HG02973 (cell line): ENCODE measurements around the gene KRTAP12-3.
"Not testable (repeated sequence)": the region's sequence is repeated elsewhere in the genome, so short reads cannot be mapped to it uniquely, and the experiment has no call there.

Experiments used
- ATAC-seq: cut with Tn5 transposase; IDR thresholded peaks from one replicate; pipeline ENCODE4 v1.9.1; 2021; ENCODE audit warnings: moderate library complexity; ENCODE audit not compliant: unreplicated experiment

Gene KRTAP12-3

DNA sequence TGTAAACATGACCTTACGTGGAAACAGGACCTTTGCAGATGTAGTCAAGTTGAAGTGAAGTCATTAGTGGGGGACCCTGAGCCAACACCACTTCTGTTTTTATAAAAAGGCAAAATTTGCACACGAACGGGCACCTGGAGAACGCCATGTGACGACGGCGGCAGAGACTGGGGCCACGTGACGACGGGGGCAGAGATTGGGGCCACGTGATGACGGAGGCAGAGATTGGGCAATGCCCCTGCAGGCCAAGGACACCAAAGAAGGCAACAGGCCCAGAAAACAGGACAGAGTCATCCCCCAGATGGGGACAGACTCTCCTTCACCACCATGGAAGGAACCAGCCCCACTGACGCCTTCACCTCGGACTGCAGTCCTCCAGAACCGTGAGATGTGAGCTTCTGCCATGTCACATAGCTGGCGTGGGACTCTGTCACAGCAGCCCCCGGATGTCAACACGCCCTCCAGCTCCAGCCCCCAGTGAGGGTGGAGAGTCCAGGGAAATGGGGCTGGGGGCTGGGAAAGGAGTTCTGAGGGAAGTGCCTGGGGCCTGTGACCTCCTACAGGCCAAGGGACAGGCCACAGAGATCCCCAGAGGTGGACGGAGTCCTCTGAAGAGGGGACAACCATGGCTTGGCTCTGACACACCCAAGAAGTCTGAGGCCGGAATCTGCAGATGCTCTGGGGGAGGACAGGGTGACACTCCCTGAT, 7.3 kb upstream of the KRTAP12-3 start:
- ATAC-seq = no peak

DNA sequence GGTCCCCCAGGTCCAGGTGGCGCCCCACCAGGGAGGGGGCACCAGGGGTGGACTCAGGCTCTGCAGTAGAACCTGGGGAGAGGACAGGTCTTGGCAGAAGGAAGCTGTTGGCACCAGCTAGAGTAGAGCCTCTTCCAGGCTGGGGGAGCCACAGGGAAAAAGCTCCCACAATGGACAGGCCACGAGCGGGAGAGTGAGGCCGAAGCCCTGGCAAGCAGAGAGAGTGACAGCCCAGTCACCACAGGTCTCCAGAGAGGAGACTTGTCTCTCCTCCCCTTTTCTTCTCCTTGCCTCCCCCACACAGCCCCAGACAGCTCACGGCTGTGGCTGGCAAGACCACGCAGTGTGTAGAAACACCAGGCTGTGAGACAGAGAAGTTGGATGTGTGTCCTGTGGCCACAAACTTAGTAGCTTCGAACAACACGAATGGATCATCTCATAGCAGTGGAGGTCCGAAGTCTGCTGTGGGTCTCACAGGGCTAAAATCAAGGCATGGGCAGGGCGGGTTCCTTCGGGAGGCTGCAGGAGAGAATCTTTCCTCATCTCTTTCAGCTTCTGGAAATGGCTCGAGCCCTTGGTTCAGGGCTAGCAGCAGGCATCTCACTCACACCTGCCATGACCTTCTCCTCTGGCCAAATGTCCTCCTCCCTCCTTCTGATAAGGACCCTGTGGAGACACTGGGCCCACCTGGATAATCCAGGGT, 6.6 kb upstream of the KRTAP12-3 start:
- ATAC-seq = no peak

DNA sequence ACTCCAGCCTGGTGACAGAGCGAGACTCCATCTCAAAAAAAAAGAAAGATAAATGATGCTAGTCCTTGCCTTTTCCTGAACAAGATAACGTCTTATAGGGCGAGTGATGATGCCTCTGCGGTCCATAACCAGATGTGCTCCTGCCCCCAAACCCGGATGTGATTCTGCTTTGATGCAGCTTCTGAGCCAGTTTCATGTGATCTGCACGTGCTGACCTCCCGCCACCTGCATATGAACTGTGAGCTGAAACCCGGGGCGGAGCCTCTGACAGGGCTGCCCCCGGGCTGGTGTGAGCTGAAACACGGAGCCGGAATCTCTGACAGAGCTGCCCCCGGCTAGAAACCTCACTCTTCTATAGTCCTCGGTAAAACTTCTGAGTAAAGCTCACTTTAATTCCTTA, 4.6 kb upstream of the KRTAP12-3 start:
- ATAC-seq = no peak

DNA sequence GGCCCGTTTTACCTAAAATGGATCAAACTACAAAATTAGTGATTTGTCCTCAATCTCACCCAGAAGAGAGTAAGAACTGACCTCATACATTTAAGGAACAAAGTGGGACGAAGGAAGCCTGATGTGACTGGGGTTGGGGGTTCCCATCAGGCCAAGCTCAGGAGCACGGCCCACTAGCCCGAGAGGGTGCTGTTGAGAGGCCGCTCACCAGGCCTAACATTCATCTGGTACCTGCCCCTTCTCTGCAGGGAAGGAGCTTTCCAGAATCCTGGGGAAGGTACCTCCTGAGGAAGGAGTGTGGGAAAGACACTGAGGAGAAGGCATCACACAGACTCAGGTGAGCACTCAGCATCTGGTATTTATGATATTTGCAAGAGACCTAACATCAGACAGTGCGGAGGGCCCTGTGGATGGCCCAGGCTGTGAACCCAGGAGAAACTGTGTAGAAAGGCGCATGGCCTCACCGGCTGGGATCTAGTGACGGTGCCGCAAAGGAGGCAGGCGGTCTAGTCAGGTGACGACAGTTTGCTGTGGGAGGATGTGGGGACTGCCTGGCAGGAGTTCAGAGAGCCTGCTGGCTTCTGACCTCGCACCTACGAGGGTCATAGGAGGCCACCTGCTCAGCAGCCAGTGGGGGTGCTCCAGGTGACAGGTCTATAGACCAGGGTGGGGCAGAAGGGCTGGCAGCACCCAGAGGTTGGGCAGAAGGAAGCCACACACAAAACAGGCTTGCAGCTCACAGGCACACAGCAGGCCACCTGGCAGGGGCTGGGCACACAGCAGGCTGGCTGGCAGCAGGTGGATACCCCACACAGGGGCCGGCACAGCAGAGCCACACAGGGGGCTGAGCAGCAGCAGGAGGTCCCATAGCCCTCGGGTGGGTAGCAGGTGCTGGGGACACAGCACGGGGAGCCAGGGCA, 3.8 kb upstream of the KRTAP12-3 start:
- no peak for ATAC-seq

DNA sequence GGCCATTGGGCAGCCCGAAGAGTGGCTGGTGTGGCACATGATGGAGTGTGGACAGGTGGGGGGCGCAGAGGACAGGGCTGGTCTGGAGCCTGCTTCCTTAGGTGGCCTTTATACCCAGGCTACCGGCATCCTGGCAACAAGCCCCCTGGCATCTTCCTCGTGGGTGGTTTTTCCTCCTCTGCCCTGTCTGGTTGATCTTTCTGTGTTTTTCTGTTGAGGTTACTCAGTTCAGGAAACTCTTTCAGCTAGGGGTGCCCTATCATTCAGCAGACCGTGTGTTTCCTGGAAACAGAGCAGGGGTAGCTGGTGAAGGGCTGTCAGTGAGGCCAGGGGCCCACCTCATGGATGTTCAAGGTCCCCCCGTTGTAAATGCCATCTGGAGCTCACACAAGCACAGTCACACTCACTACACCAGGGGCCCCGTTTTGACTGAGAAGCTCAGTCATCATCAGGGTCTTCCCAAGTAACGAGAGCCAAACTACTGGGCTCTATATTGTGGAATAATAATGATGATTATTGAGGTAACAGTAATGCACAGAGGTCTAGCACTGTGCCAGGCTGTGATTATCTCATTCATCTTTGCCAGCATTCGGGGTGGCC, 3.1 kb upstream of the KRTAP12-3 start, which contains the start of gene KRTAP12-4:
TSS of gene KRTAP12-4 (minus strand) at position 84 of the 600 bp plus-strand sequence. CDS start at position 39, 45 bp downstream.
- no peak for ATAC-seq

DNA sequence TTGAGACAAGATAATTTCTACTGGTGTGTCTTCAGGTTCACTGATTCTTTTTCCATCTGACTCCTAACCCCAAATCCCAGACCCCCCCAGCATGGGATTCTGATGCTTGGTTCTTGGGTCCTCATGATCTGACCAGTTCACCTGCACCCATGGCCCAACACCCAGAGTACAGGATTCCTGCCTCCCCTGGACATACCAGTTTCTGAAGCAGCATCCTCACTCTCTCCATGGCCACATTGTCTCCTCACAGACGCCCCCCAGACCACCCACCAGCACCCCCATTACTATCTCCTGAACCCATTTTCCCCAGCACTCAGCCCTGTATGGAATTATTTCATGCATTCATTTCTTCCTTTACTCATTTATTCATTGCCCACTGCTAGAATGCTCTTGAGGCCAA, 864 bp upstream of the KRTAP12-3 start:
- ATAC-seq = no peak

DNA sequence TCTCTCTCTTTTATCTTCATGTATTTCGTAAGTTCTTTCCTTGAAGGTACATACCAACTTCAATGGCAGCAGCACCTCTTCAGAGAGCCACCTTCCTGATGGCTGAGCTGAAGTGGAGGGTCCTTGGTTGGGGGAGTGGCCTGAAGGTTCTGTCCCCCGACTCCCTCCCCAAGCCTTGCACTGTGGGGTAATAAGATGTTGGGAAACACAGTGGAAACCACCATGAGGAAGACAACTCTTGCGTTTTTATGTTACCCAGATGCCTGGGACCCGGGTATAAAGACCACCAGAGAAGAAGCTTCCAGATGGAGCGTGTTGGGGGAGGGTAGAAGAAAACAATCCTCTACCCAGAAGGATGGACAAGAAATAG, 794 bp downstream of the KRTAP12-3 start:
- no peak for ATAC-seq

DNA sequence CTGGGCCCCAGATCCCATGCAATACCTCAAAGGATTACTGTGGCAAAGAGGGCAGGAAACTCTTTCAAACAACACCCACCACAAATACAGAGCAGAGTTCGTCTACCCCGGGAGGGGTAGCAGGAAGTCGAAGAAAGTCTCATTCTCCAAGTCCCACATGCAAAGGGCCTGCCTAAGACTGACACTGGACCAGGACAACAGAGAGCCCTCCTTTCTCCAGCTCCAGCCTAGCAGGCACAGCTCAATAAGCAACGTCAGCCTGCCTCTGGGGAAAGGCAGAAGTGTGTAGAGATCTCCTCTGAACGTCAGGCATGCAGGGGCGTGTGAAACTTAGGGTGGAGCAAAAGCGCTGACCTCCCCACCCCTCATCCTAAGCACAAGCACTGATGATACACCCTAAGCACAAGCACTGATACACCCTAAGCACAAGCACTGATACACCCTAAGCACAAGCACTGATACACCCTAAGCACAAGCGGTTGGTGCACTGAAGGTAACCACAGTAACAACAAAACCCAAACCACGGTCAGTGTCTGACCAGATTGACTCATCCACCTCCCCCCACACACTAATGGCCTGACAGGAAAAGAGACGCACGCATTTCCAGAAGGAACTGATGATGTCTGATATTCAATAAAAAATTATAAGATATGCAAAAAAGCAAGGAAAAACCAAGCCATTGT, 1.3 kb downstream of the KRTAP12-3 start:
- no peak for ATAC-seq

DNA sequence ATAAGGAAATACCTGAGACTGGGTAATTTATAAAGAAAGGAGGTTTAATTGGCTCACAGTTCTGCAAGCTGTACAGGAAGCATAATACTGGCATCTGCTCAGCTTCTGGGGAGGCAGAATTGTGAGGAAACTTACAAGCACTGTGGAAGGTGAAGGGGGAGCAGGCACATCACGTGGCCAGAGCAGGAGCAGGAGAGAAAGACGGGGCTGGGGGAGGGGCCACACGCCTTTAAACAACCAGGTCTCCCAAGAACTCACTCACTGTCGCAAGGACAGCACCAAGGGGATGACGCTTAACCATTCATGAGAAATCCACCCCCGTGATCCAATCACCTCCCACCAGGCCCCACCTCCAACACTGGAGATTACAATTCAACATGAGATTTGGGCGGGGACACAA, 3.8 kb downstream of the KRTAP12-3 start:
- ATAC-seq = not testable (repeated sequence)

DNA sequence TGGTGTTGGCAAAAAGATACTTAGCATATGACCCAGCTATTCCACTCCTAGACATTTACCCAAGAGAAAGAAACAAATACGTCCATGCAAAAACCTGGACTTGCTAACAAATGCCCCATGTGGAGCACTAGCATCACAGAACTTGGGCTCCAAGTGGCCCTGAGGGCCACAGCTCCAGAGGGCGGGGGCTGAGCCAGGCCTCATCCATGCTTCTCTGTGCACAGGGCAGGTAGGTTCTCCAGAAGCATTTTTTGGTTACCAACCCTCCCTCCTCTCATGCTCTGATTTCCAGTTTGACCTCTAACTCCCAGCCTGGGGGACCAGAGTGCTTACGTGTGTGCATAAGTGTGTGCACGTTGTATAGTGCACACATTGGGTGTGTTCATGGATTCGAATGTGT, 7.0 kb downstream of the KRTAP12-3 start:
- no peak for ATAC-seq

DNA sequence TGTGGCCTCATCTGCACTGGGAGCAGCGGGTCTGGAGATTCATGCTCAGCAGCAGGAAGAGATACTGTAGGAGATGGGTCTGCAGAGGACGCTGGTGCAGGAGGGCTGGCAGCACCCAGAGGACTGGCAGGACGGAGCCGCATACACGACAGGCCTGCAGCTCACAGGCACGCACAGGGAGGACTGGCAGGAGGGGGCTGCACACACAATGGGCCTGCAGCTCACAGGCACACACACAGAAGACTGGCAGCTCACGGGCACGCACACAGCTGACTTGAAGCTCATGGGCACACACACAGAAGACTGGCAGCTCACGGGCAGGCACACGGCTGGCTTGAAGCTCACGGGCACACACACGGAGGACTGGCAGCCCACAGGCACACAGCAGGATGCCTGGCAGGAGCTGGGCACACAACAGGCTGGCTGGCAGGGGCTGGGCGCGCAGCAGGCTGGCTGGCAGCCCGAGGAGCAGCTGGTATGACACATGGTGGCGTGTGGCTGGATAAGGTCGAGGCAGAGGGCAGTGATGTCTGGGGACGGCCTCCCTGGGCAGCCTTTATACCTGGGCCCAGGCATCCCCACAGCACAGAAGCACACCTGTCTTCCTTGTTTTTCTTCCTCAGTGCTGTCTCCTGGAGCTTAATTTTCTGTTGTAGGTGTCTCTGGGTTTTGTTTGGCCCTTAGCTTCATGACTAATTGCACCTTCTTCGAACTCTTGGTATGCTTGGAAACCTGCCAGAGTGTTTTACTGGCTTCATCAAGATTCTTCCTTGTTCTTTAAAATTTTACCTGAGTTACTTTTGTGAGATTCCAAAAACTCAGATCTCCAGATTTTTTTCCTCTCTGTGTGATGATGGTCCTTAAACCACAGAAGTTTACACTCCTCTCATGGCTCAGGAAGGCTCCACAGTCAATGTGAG, 8.9 kb downstream of the KRTAP12-3 start, which contains the start of gene KRTAP12-2:
TSS of gene KRTAP12-2 (minus strand) at position 527 of the 920 bp plus-strand sequence. CDS start at position 486, 41 bp downstream.
- ATAC-seq = no peak

DNA sequence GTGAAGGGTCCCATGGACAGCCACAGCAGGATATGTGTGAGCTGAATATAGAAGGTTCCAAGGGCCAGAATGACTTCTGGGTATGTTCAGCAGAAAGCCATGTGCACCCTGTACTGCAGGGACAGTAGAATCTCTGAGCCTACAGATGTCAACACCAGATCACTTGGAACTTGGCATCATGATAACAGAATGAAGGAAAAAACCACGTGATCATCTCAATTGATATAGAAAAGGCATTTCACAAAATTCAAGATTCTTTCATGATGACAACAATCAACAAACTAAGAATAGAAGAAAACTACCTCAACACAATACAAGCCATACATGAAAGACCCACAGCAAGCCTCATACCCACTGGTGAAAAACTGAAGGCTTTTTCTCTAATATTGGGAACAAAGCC, 9.9 kb downstream of the KRTAP12-3 start:
- no peak for ATAC-seq

DNA sequence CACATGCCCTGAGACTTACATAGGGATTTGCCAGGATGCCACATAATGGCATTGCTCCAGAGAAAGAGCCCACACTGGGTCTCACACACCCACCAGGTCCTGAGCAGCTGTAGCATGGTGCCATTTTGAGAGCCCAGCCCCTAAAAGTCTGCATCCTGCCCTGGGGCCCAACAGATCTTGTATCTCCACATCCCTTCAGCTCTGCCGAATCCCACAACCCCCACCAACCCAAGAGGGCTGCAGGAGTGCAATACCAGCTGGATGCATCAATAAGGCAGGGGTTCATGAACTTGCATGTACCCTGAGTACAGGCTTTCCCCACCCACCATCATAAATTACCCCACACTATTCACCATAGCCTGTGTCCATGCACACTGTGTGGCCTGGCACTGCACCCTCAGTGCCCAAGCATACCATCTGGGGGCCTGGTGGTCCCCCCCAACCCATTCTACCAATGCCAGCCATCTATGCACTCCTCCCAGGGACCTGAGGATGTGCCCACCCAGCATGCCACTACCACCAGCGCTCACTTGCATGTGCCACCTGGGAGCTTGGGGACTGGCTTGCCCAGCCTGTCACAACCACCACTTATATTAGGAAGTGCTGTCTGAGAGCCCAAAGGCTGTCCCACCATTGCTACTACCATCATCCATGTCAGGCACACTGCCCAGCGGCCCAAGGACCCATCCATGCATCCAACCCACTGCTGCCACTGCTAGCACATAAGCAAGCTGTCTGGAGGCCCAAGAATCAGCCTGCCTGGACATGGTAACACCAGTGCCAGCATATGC, 13.1 kb downstream of the KRTAP12-3 start:
- no peak for ATAC-seq

DNA sequence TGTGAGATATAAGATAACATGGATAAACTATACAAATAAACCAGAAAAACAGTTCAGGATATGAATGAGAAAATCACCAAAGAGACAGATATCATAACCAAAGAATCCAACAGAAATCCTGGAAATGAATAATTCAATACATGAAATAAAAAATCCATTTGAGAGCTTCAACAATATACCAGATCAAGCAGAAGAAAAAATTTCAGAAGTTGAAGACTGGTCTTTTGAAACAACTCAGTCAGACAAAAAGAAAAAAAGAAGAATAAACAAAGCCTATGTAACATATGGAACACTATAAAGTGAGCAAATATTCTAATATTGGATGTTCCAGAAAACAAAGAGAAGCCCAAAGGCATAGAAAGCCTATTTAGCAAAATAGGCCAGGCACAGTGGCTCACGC, 14.2 kb downstream of the KRTAP12-3 start:
- no peak for ATAC-seq

DNA sequence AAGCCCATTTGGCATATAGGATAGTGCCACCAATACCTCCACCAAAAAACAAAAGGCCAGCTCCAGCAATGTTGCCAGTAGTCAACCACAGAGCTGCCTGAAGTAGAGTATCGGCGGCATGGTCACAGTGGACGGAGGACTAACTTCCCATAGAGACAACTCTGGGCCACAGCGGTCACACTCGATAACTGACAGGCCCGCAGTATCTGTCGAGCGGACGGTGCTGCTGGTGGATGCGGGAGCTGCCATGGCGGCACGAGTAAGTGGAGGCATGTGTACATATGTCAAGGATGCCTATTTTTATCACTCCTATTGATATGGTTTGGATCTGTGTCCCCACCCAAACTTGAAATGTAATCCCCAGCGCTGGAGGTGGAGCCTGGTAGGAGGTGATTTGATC, 20.1 kb downstream of the KRTAP12-3 start:
- no peak for ATAC-seq

DNA sequence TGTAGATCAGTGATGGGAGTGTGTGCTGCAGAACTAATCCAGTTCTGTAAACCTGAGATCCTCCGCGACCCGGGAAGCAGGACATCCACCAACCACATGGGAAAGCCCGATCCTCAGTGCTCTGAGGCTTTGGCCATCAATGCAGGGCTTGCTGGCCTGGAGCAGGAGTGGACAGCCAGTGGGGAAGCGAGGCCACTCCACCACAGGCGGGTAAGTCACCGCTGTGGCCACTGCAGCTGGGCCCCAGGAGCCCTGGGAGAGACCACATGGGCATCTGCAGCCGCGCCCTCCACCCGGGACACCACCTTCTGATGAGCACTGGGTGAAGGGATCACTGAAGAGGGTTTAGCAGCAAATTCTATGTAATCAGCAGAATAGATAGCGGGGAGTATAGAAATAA, 23.4 kb downstream of the KRTAP12-3 start:
- no peak for ATAC-seq

DNA sequence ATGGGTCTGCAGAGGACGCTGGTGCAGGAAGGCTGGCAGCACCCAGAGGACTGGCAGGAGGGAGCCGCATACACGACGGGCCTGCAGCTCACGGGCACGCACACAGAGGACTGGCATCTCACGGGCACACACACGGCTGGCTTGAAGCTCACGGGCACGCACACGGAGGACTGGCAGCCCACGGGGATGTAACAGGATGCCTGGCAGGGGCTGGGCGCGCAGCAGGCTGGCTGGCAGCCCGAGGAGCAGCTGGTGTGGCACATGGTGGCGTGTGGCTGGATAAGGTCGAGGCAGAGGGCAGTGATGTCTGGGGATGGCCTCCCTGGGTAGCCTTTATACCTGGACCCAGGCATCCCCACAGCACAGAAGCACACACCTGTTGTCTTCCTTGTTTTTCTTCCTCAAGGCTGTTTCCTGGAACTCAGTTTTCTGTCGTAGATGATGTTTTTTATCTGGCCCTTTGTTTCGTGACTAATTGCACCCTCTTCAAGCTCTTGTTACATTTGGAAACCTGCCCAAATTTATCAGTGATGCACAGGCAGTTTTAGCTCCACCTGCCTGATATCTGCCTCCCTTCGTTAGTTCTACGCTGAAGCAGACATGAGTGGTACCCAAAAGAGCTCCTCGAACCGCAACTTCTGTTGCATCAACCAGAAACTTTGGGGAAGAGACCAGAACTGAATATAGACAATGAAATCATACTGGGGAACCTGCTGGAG, 24.3 kb downstream of the KRTAP12-3 start, which contains the start of gene KRTAP12-1:
TSS of gene KRTAP12-1 (minus strand) at position 303 of the 719 bp plus-strand sequence. CDS start at position 263, 40 bp downstream.
- no peak for ATAC-seq
